VCaP (cell line): ENCODE data around the gene SUCO.
"Not testable (repeated sequence)": the region's sequence is repeated elsewhere in the genome, so short reads cannot be mapped to it uniquely, and the experiment has no call there.

Source experiments
- H3K27ac ChIP-seq: fragments of 450-650 bp; 2 replicates; pipeline ENCODE4 v1.5.1; 2017
- TF ChIP-seq, protein P1 (sequence below): fragments of 450-650 bp; conservative IDR thresholded peaks from 2 replicates; pipeline ENCODE4 v1.5.1; 2017; ENCODE audit warnings: mild to moderate bottlenecking, moderate library complexity

SUCO gene

GRCh38 chr1:172609528-172609927, 76.6 kb downstream of the SUCO start:
- TF ChIP-seq, protein P1, sequence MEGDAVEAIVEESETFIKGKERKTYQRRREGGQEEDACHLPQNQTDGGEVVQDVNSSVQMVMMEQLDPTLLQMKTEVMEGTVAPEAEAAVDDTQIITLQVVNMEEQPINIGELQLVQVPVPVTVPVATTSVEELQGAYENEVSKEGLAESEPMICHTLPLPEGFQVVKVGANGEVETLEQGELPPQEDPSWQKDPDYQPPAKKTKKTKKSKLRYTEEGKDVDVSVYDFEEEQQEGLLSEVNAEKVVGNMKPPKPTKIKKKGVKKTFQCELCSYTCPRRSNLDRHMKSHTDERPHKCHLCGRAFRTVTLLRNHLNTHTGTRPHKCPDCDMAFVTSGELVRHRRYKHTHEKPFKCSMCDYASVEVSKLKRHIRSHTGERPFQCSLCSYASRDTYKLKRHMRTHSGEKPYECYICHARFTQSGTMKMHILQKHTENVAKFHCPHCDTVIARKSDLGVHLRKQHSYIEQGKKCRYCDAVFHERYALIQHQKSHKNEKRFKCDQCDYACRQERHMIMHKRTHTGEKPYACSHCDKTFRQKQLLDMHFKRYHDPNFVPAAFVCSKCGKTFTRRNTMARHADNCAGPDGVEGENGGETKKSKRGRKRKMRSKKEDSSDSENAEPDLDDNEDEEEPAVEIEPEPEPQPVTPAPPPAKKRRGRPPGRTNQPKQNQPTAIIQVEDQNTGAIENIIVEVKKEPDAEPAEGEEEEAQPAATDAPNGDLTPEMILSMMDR, result peak; percentile 72
- H3K27ac ChIP-seq, result no peak overlapping the region

DNA sequence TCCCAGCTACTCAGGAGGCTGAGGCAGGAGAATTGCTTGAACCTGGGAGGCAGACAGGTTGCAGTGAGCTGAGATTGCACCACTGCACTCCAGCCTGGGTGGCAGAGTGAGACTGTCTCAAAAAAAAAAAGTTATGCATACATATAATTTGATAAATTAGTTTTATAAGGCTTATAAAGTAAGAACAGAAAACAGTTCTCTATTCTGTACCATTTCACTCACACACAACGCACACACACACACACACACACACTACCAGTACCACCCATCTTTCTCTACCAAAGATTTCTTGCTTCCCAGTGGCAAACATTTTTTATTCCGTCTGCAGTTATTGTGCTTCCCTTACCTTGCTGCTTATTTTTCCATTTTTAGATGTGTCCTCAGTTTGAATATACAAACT, 79.5 kb downstream of the SUCO start:
- no peak overlapping the region for H3K27ac ChIP-seq
- TF ChIP-seq, protein P1, result no peak

DNA sequence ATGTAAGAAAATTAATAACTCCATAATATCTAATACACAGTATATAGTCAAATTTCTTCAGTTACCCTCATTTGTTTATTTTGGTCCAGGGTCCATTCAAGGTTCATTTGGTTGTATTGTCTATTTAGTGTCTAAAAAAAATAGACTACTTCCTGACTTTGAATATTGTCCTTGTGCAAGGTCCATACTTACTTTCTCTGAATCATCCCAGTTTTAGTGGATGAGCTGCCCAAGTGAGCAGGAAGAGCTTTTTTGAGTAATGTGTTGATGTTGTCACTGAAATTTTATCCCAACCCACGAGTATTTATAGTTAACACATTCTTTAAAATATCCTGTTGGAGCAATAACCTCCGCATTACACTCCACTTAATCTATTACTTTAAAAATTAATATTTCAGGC, 80.3 kb downstream of the SUCO start:
- H3K27ac ChIP-seq, result no peak overlapping the region
- TF ChIP-seq, protein P1, result no peak

- H3K27ac ChIP-seq, result no peak overlapping the region
- TF ChIP-seq, protein P1, result no peak
Observed at GRCh38 chr1:172616195-172616594, 83.2 kb downstream of the SUCO start.

DNA sequence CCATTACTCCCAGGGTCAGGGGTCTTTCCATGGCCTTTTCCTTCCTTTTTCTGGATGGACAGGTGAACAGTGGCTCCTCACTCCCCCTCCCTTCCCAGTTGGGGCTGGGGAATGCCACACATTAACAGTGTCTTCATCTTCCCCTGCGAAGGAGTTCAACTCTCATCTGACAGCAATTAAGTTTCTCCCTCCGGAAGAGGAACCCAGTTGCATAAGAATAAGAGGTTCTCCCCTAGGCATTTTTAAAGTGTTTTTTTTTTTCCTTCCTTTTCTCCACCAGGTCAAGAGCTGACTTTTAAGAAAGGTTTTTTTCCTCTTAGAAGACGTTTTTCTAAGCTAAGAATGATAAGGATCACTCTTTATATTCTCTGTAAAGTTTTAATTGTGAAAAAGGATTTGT, 83.7 kb downstream of the SUCO start:
- no peak overlapping the region for H3K27ac ChIP-seq
- TF ChIP-seq, protein P1, result no peak

DNA sequence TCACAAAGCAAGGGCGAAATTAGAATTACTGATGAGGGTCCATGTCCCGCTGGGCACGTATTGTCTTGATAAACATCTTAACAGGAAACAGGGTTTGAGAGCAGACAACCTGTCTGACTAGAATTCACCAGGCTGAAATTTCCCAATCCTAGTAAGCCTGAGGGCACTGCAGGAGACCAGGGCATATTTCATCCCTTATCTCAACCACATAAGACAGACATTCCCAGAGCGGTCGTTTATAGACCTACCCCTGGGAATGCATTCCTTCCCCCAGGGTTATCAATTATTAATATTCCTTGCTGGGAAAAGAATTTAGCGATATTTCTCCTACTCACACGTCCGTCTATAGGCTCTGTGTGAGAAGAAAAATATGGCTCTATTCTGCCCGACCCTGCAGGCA, 87.7 kb downstream of the SUCO start:
- H3K27ac ChIP-seq, result not testable (repeated sequence)

GRCh38 chr1:172622541-172622940, 89.6 kb downstream of the SUCO start:
- TF ChIP-seq, protein P1, result no peak
- no peak overlapping the region for H3K27ac ChIP-seq

DNA sequence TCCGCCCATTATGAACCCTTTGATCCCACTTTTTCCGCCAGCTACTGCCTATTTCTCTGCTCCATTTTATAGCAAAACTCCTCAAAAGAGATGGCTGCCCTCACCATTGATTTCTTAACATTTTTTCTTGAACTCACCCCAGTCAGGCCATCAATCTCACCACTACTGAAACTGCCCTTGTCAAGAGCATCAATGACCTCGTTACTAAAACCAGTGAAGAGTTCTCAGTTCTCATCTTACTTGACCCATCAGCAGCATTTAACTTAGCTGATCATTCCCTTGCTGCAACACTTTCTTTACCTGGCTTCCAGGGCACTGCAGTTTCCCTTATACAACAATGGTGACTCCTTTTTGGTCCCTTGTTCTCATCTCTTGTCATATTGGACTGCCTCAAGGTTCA, 90.8 kb downstream of the SUCO start:
- H3K27ac ChIP-seq, result no peak overlapping the region
- TF ChIP-seq, protein P1, result no peak
